AG04449 (cell line): ENCODE results near the gene GOLGA3.
"Not testable (repeated sequence)": the region's sequence is repeated elsewhere in the genome, so short reads cannot be mapped to it uniquely, and the experiment has no call there.

ENCODE experiments used
- CTCF ChIA-PET: fragments of 350-600 bp; formaldehyde crosslinking; extraction: SDS; loops from one replicate; lab custom pipeline; 2021; ENCODE audit warnings: antibody characterized with exemption; lab: Yijun Ruan, JAX
- POLR2A ChIA-PET: fragments of 400-600, 350-600 bp; formaldehyde crosslinking; extraction: SDS; loops from one replicate; lab custom pipeline; 2020; ENCODE audit warnings: antibody characterized with exemption, inconsistent platforms; lab: Yijun Ruan, JAX
- DNase-seq: peaks from one replicate; pipeline ENCODE4 v3.0.0-alpha.2; 2010; ENCODE audit warnings: low read depth, low spot score
- H3K4me3 ChIP-seq: 2 replicates; pipeline ENCODE4 v1.5.1; 2011; ENCODE audit warnings: low read depth, mild to moderate bottlenecking, control low read depth, low read length
- CTCF ChIP-seq: IDR thresholded peaks from one replicate; pipeline ENCODE4 v1.5.1; 2011; ENCODE audit warnings: mild to moderate bottlenecking, moderate library complexity, low read length, control low read depth, inconsistent platforms; ENCODE audit not compliant: insufficient read depth; ENCODE audit errors: missing control alignments

GOLGA3 gene

GRCh38 chr12:132803888-132804287, 24.8 kb downstream of the GOLGA3 start:
- TF ChIP-seq CTCF = no peak
- ChIA-PET CTCF (no interaction called here), POLR2A (no interaction called here)
- H3K4me3 ChIP-seq = no peak overlapping the region
- DNase-seq = no peak

GRCh38 chr12:132803125-132803524, 25.5 kb downstream of the GOLGA3 start:
- TF ChIP-seq CTCF = no peak
- ChIA-PET POLR2A (no interaction called here), CTCF (no interaction called here)
- H3K4me3 ChIP-seq = no peak overlapping the region
- DNase-seq = no peak

- TF ChIP-seq CTCF = no peak
- ChIA-PET CTCF (no interaction called here), POLR2A (no interaction called here)
- DNase-seq = no peak
- no peak overlapping the region for H3K4me3 ChIP-seq
These were observed 26.9 kb downstream of the GOLGA3 start for GRCh38 chr12:132801741-132802140.

- no peak overlapping the region for H3K4me3 ChIP-seq
- CTCF ChIA-PET = interaction anchor here (1.3 kb wide), 1 partner anchor 18 kb away, joined by 3 read pairs; no protein-coding TSS in a partner anchor
- TF ChIP-seq CTCF = no peak
- POLR2A ChIA-PET = interaction anchor here (1.0 kb wide), 1 partner anchor 38 kb away, joined by 3 read pairs; no protein-coding TSS in a partner anchor
- DNase-seq = no peak
These were observed 29.8 kb downstream of the GOLGA3 start for GRCh38 chr12:132798836-132799235.

GRCh38 chr12:132797820-132798570, 30.7 kb downstream of the GOLGA3 start:
- no peak overlapping the region for H3K4me3 ChIP-seq
- TF ChIP-seq CTCF = no peak
- no peak for DNase-seq
- ChIA-PET CTCF (interaction anchor here (1.3 kb wide), 1 partner anchor 18 kb away, joined by 3 read pairs; no protein-coding TSS in a partner anchor), POLR2A (no interaction called here)

- DNase-seq = no peak
- no peak overlapping the region for H3K4me3 ChIP-seq
- POLR2A ChIA-PET = no interaction called here
- CTCF ChIA-PET = interaction anchor here (0.9 kb wide), 1 partner anchor 27 kb away, joined by 5 read pairs; no protein-coding TSS in a partner anchor
- TF ChIP-seq CTCF = no peak
These were observed 32.8 kb downstream of the GOLGA3 start for GRCh38 chr12:132795847-132796246.

- CTCF ChIA-PET = not testable (repeated sequence)
These were observed 36.7 kb downstream of the GOLGA3 start for GRCh38 chr12:132791940-132792339.

More at GRCh38 chr12:132791940-132792339, 36.7 kb downstream of the GOLGA3 start:
- POLR2A ChIA-PET, H3K4me3 ChIP-seq, DNase-seq: not testable (repeated sequence)
